SK-N-MC (cell line): ENCODE measurements around the gene RPUSD4.

ENCODE experiments used
- EZH2 ChIP-seq: fragments of 200-600 bp; sonication (generic); IDR thresholded peaks from one replicate; pipeline ENCODE4 v1.6.1; 2017; ENCODE audit warnings: antibody characterized with exemption
- POLR2AphosphoS5 ChIP-seq: IDR thresholded peaks from 2 replicates; pipeline ENCODE4 v1.6.1; 2012; ENCODE audit warnings: mild to moderate bottlenecking, low read depth, low read length, borderline replicate concordance

GRCh38 chr11:126155402-126156187 lies 55.9 kb downstream of the RPUSD4 start:
- TF ChIP-seq EZH2 (no peak), POLR2AphosphoS5 (no peak)
